DND-41 (cell line): ENCODE measurements around the gene SEMA6B.

Experiments
- CTCF ChIP-seq: IDR thresholded peaks from 2 replicates; pipeline ENCODE4 v1.5.1; 2012; ENCODE audit warnings: borderline replicate concordance, low read length, moderate library complexity, mild to moderate bottlenecking; ENCODE audit not compliant: poor library complexity, severe bottlenecking; ENCODE audit errors: extremely low read depth
- EZH2 ChIP-seq: IDR thresholded peaks from 3 replicates; pipeline ENCODE4 v1.6.1; 2012; ENCODE audit warnings: borderline replicate concordance, low read depth, mild to moderate bottlenecking, moderate library complexity, low read length, inconsistent platforms; ENCODE audit not compliant: severe bottlenecking

GRCh38 chr19:4602915-4603314 lies 43.4 kb upstream of the SEMA6B start:
- no peak for TF ChIP-seq CTCF
- no peak for TF ChIP-seq EZH2
